BLaER1 (cell line): Measurements from ENCODE around the gene CPNE5.
"Not testable (repeated sequence)": the region's sequence is repeated elsewhere in the genome, so short reads cannot be mapped to it uniquely, and the experiment has no call there.

ENCODE experiments used
- H3K27ac ChIP-seq: shearing (Covaris generic); formaldehyde crosslinking; 2 replicates; pipeline ENCODE4 v1.8.1; 2022
- H3K27me3 ChIP-seq: shearing (Covaris generic); formaldehyde crosslinking; 2 replicates; pipeline ENCODE4 v1.8.1; 2022
- H3K36me3 ChIP-seq: shearing (Covaris generic); formaldehyde crosslinking; 2 replicates; pipeline ENCODE4 v1.8.1; 2022
- H3K4me1 ChIP-seq: shearing (Covaris generic); formaldehyde crosslinking; 2 replicates; pipeline ENCODE4 v1.8.1; 2022
- H3K4me2 ChIP-seq: shearing (Covaris generic); formaldehyde crosslinking; 2 replicates; pipeline ENCODE4 v1.8.1; 2022
- H3K4me3 ChIP-seq: shearing (Covaris generic); formaldehyde crosslinking; 2 replicates; pipeline ENCODE4 v1.8.1; 2022
- H3K9ac ChIP-seq: shearing (Covaris generic); formaldehyde crosslinking; 2 replicates; pipeline ENCODE4 v1.8.1; 2022
- H3K9me3 ChIP-seq: shearing (Covaris generic); formaldehyde crosslinking; 2 replicates; pipeline ENCODE4 v1.8.1; 2022
- H4K20me1 ChIP-seq: shearing (Covaris generic); formaldehyde crosslinking; 2 replicates; pipeline ENCODE4 v1.8.1; 2022
- Cebpa-rat ChIP-seq: shearing (Covaris generic); IDR thresholded peaks from 2 replicates; pipeline ENCODE4 v1.8.1; 2022

Gene CPNE5

GRCh38 chr6:36717231-36717825 lies 121.9 kb downstream of the CPNE5 start:
- Histone ChIP-seq H4K20me1 (no peaks in the 10 kb centered on the region), H3K9ac (no peak overlapping the region), H3K4me3 (no peak overlapping the region), H3K9me3 (no peaks in the 10 kb centered on the region), H3K36me3 (no peaks in the 10 kb centered on the region), H3K4me1 (peaks cover 61% of the 10 kb centered on the region), H3K27ac (0 out of 2 replicates have a peak overlapping the region, but pooled peaks have one; percentile 45), H3K27me3 (no peaks in the 10 kb centered on the region), H3K4me2 (peak overlapping the region; percentile 74; the same call in 1 of the 2 replicates)
- TF ChIP-seq Cebpa-rat, result no peak

GRCh38 chr6:36716476-36717093 lies 122.7 kb downstream of the CPNE5 start:
- Histone ChIP-seq H3K4me2 (no peak overlapping the region), H3K9ac (no peak overlapping the region), H3K36me3 (no peaks in the 10 kb centered on the region), H3K27ac (no peak overlapping the region), H3K27me3 (no peaks in the 10 kb centered on the region), H3K9me3 (no peaks in the 10 kb centered on the region), H4K20me1 (no peaks in the 10 kb centered on the region), H3K4me1 (peaks cover 54% of the 10 kb centered on the region), H3K4me3 (no peak overlapping the region)
- TF ChIP-seq Cebpa-rat, result no peak

GRCh38 chr6:36715469-36715868 lies 123.8 kb downstream of the CPNE5 start:
- Histone ChIP-seq H3K4me2 (no peak overlapping the region), H3K4me1 (peaks cover 42% of the 10 kb centered on the region), H3K4me3 (no peak overlapping the region), H3K9me3 (no peaks in the 10 kb centered on the region), H4K20me1 (no peaks in the 10 kb centered on the region), H3K9ac (no peak overlapping the region), H3K27me3 (no peaks in the 10 kb centered on the region), H3K36me3 (no peaks in the 10 kb centered on the region), H3K27ac (no peak overlapping the region)
- no peak for TF ChIP-seq Cebpa-rat

GRCh38 chr6:36714511-36714910 lies 124.7 kb downstream of the CPNE5 start:
- H3K9ac ChIP-seq, result no peak overlapping the region
- H4K20me1 ChIP-seq, result no peaks in the 10 kb centered on the region
- H3K4me3 ChIP-seq, result no peak overlapping the region
- H3K27ac ChIP-seq, result no peak overlapping the region
- H3K4me1 ChIP-seq, result peaks cover 33% of the 10 kb centered on the region
- H3K9me3 ChIP-seq, result no peaks in the 10 kb centered on the region
- no peaks in the 10 kb centered on the region for H3K36me3 ChIP-seq
- no peaks in the 10 kb centered on the region for H3K27me3 ChIP-seq
- TF ChIP-seq Cebpa-rat, result no peak
- no peak overlapping the region for H3K4me2 ChIP-seq

- Histone ChIP-seq H3K36me3 (no peaks in the 10 kb centered on the region), H3K9ac (no peak overlapping the region), H3K27ac (no peak overlapping the region), H3K4me1 (peaks cover 26% of the 10 kb centered on the region), H3K4me2 (no peak overlapping the region), H3K27me3 (no peaks in the 10 kb centered on the region), H3K4me3 (no peak overlapping the region), H4K20me1 (no peaks in the 10 kb centered on the region), H3K9me3 (no peaks in the 10 kb centered on the region)
- TF ChIP-seq Cebpa-rat, result no peak
Measured at GRCh38 chr6:36713846-36714245, 125.4 kb downstream of the CPNE5 start.

- Histone ChIP-seq H4K20me1 (no peaks in the 10 kb centered on the region), H3K27me3 (no peaks in the 10 kb centered on the region), H3K36me3 (no peaks in the 10 kb centered on the region), H3K4me2 (no peak overlapping the region), H3K27ac (no peak overlapping the region), H3K9me3 (no peaks in the 10 kb centered on the region), H3K4me3 (no peak overlapping the region), H3K4me1 (peaks cover 16% of the 10 kb centered on the region), H3K9ac (no peak overlapping the region)
- TF ChIP-seq Cebpa-rat, result no peak
Measured at GRCh38 chr6:36712816-36713215, 126.4 kb downstream of the CPNE5 start.

GRCh38 chr6:36706339-36706738 lies 132.9 kb downstream of the CPNE5 start:
- Histone ChIP-seq H3K27me3 (no peaks in the 10 kb centered on the region), H3K27ac (no peak overlapping the region), H3K36me3 (no peaks in the 10 kb centered on the region), H3K9ac (no peak overlapping the region), H3K4me3 (no peak overlapping the region), H3K4me1 (no peaks in the 10 kb centered on the region), H3K4me2 (no peak overlapping the region), H4K20me1 (no peaks in the 10 kb centered on the region), H3K9me3 (0 out of 2 replicates have a peak, but pooled peaks cover 3% of the 10 kb centered on the region)
- TF ChIP-seq Cebpa-rat, result no peak

GRCh38 chr6:36704961-36705577 lies 134.2 kb downstream of the CPNE5 start:
- H3K27me3 ChIP-seq, H3K27ac ChIP-seq, H3K4me1 ChIP-seq, H3K9me3 ChIP-seq, H3K9ac ChIP-seq, H3K4me3 ChIP-seq, H3K4me2 ChIP-seq, H3K36me3 ChIP-seq, H4K20me1 ChIP-seq: not testable (repeated sequence)

GRCh38 chr6:36703982-36704381 lies 135.3 kb downstream of the CPNE5 start:
- no peak for TF ChIP-seq Cebpa-rat
- H3K4me2 ChIP-seq, result no peak overlapping the region
- H3K27ac ChIP-seq, result no peak overlapping the region
- no peaks in the 10 kb centered on the region for H3K36me3 ChIP-seq
- no peaks in the 10 kb centered on the region for H3K27me3 ChIP-seq
- no peak overlapping the region for H3K9ac ChIP-seq
- H3K4me1 ChIP-seq, result no peaks in the 10 kb centered on the region
- 0 out of 2 replicates have a peak, but pooled peaks cover 3% of the 10 kb centered on the region for H3K9me3 ChIP-seq
- no peaks in the 10 kb centered on the region for H4K20me1 ChIP-seq
- H3K4me3 ChIP-seq, result no peak overlapping the region

GRCh38 chr6:36703081-36703606 lies 136.1 kb downstream of the CPNE5 start:
- Histone ChIP-seq H3K4me2 (no peak overlapping the region), H3K4me1 (no peaks in the 10 kb centered on the region), H3K9ac (no peak overlapping the region), H3K9me3 (0 out of 2 replicates have a peak, but pooled peaks cover 3% of the 10 kb centered on the region), H3K4me3 (no peak overlapping the region), H3K27me3 (no peaks in the 10 kb centered on the region), H3K36me3 (no peaks in the 10 kb centered on the region), H3K27ac (no peak overlapping the region), H4K20me1 (no peaks in the 10 kb centered on the region)
- no peak for TF ChIP-seq Cebpa-rat
